Activated CD4-positive, CD25-positive, alpha-beta regulatory T cell treated with anti-CD3 and anti-CD28 coated beads, Interleukin-2, amount 50 U/mL, for 24 hours (primary cell): ENCODE results near the gene DENND1A.
A peak's percentile ranks its signal among the peaks of the same experiment; 100 is the strongest.
"Not testable (repeated sequence)": the region's sequence is repeated elsewhere in the genome, so short reads cannot be mapped to it uniquely, and the experiment has no call there.

Experiments used
- ATAC-seq, 2 donors: fragments of 150-1000 bp; cut with Tn5 transposase; one replicate each; pipeline ENCODE4 v1.10.0; 2021; ENCODE audit warnings: mild to moderate bottlenecking in 1 of 2, moderate library complexity in 1 of 2

The DENND1A gene

GRCh38 chr9:123757960-123758359 lies 172.0 kb downstream of the DENND1A start:
- no peak for ATAC-seq

- ATAC-seq, result no peak
Observed at GRCh38 chr9:123757547-123757946, 172.4 kb downstream of the DENND1A start.

DNA sequence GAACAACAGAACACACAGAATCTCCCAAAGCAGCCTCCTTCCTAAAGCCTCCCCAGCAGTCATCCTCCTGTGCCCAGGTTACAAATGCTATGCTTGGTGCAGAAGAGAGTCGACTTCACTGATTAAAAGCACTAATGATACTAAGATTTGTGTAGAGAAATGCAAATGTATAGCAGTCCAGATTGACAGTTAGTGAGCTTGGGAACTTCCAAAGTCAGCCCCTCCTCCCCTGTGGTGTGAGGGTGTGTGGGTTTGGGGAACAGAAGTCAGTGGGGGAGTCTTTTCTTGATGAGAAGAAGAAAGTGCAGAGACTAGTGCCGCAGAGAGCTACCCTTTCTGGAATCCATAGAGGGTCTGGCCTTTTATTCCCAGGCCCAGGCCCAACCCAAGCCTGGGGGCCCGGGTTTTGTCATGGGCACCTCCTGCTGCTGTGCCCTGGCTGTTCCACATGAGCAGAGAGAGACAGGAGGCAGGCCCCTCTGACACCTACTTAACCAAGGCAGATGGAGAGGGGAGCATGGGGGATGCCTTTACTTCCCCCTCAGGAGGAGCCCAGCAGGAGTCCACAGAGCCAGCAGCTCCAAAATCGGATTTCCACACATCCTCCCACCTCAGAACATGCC lies 173.3 kb downstream of the DENND1A start:
- ATAC-seq, result no peak

DNA sequence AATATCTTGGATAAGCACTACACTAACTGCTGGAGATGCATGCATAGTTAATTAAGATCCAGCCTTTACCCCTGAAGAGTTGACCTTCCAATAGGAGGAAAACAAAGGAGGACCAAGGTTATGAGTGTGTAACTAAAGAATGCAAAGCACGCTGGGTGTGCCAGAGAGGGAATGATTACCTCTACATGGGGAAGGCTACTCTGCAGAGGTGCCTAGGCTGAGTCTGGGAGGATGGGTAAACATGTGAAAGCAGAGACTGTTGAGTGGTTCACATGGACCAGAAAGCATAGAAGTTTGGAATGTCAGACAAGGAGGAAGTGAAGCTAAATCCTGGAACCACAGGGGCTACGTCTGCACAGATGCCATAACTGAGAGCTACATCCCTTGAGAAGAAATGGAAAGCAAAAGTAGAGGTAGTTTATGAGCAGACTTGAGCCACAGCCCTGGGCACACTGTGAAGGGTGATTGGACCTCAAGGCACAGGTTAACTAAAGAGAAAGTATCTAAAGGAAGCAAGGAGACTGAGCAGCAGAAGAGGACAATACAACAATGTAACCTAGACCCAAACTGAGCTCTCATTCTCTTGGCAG lies 176.2 kb downstream of the DENND1A start:
- no peak for ATAC-seq

DNA sequence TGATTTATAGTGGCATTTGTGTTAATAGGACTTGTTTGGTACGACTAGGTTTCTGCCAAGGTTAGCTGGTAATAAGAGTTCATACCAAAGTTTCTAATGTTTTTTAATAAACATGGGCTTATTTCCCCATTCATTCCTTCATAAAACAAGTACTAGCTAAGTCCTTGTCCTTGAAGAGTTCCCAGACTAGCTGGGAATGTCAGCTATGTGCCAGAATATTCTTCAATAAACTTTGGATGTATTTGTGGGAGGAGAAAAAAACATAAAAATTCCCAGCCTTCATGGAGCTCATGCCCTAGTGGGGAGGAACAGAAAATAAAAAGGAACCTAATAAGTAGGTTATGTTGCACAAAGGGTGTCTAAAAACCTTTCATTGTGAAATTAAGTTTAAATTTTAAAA lies 176.9 kb downstream of the DENND1A start:
- ATAC-seq, result no peak

DNA sequence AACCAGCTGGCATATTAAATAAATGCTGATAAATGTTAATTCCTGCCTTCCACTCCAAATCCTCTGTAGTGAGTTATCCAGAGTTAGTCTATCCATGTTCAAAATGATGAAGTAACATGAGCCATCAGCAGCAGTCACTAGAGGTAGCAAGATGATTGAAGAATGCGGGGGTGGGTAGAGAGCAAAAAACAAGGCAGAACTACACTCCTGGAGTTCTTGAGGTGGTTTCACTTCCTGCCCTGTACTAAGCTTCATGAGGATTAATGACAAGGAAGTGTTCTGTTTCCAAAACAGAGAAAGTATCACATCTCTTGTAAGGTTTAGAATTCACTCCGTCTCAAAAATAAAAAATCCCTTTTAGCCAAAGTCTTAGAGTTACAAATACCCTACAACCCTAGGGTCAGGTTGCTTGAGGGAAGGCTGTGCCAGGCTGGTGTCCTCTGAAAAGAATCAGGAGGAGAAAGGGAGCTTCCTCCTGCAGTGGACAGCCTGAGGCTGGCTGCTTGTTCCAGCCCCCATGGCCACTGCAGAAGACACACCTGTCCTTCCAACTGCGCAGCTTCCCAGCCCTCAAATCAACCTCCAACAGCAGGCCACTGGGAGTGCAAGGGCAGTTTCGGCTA lies 180.2 kb downstream of the DENND1A start:
- peak; percentile 41 to 56 for ATAC-seq

DNA sequence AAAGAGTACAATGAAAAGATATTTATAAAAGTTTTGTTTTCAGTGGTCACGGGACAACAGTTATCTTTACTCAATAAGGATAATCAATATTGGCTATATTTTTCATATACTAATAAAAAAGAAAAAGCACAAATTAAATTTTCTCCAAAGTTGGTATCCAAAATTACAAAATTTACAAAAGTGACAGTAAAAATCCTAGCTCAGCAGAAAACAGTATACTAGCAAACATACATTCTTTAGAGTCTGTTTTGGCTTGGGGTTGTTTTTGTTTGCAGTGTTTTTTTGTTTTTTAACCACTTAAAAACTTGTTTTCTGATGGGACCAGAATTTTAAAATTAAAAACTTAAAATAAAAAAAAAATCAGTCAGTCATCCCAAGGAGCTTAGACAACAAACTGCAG lies 183.2 kb downstream of the DENND1A start:
- ATAC-seq, result no peak

- no peak for ATAC-seq
Observed at GRCh38 chr9:123745933-123746332, 184.0 kb downstream of the DENND1A start.

- ATAC-seq, result no peak
Observed at GRCh38 chr9:123745451-123745850, 184.5 kb downstream of the DENND1A start.

DNA sequence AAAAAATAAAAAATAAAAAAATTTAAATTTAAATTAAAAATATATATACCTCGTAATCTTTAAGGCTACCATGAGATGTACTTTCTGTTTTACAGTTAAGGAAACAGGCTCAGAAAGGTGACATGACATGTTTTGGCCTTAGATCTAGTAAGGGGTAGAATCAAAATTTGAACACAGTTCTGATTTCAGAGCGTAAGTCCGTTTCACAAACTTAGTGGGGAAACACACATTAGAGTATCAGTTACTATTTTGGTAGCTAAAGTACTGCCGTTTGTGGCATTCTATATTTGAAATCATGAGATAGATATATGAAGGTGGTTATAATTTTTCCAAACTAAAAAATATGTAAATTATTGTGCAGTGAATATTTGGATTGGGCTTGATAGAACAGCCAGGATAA lies 186.2 kb downstream of the DENND1A start:
- no peak for ATAC-seq

- no peak for ATAC-seq
Observed at GRCh38 chr9:123742009-123742767, 187.7 kb downstream of the DENND1A start.

DNA sequence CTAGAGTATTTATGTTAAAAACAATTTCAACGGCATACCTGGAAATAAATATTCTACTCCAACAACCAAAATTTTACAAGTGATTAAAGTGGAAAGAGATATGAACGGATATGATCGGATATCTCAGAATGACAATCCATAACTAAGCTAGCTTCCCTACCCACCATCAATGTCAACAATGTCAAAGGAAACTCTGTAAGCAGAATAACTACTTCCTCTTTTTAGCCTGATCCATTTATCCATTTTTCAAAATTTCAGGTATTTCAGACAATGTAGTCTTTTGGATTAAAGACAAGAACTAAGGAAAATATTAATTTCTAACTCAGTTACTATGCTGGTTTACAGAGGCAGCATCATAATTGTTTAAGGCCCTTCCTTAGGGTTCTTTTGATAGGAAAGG lies 188.7 kb downstream of the DENND1A start:
- ATAC-seq, result no peak

- no peak for ATAC-seq
Observed at GRCh38 chr9:123739902-123740301, 190.0 kb downstream of the DENND1A start.

- no peak for ATAC-seq
Observed at GRCh38 chr9:123739387-123739786, 190.5 kb downstream of the DENND1A start.

DNA sequence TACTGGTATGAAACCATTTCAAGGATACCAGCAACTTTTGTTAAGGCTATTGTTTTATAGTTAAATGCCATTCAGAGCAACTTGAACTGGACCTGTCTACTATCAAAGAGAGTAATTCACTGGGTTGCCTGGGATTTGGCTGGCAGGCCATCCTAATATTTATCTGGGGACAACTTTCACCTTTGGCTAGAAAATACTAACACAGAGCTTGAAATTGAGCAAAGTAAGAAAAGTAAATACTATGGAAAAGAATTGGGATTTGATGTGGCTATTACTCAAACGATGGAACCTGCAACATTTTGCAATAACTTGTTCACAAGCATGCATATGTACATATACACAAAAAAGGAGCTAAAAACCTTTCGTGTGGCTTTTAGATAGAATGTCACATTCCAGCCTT lies 191.3 kb downstream of the DENND1A start:
- ATAC-seq, result no peak

- ATAC-seq, result no peak
Observed at GRCh38 chr9:123735376-123735775, 194.6 kb downstream of the DENND1A start.

DNA sequence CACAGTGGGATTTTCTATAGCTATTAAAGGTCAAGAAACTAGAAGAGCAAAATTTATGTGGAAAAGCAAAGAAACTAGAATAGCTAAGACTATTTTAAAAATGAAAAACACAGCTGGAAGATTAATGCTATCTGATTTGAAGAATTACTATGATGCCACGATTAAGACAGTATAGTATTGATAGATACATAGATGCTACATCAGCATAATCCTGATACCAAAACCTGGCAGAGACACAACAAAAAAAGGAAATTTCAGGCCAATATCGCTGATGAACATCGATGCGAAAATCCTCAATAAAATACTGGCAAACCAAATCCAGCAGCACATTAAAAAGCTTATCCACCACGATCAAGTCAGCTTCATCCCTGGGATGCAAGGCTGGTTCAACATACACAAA lies 201.4 kb downstream of the DENND1A start:
- not testable (repeated sequence) for ATAC-seq

- no peak for ATAC-seq
Observed at GRCh38 chr9:123727332-123727731, 202.6 kb downstream of the DENND1A start.

DNA sequence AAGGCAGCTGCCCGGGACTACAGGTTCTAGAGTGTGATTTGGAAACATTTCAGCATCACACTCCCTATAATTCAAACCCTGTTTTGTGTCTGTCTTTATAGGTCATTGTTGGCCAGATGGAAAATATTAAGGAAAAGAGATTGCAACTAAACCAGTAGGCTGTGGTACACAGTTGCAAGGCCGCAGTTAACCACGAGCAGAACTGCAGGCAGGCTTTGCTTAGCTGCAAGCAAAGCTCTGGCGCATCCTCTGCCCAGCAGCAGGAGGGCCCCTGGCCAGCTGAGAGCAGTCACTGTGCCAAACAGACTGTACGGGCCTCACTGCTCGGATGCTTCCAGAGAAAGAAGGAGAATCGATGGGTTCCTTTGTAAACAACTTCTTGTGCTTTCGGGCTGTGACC lies 204.5 kb downstream of the DENND1A start:
- ATAC-seq, result no peak

- no peak for ATAC-seq
Observed at GRCh38 chr9:123724211-123724796, 205.6 kb downstream of the DENND1A start.

DNA sequence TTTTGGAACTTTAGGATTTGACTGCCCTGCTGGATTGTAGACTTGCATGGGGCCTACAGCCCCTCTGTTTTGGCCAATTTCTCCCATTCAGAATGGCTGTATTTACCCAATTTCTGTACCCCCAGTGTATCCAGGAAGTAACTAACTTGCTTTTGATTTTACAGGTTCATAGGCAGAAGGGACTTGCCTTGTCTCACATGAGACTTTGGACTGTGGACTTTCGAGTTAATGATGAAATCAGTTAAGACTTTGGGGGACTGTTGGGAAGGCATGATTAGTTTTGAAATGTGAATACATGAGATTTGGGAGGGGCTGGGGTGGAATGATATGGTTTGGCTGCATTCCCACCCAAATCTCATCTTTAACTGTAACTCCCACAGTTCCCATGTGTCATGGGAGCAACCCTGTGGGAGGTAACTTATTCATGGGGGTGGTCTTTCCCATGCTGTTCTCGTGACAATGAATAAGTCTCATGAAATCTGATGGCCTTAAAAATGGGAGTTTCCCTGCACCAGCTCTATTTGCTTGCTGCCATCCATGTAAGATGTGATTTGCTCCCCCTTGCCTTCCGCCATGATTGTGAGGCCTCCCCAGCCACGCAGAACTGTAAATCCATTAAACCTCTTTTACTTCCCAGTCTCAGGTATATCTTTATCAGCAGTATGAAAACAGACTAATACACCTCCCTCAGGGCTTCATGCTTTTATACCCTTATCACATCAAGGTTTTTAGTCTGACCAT lies 206.6 kb downstream of the DENND1A start:
- no peak for ATAC-seq

DNA sequence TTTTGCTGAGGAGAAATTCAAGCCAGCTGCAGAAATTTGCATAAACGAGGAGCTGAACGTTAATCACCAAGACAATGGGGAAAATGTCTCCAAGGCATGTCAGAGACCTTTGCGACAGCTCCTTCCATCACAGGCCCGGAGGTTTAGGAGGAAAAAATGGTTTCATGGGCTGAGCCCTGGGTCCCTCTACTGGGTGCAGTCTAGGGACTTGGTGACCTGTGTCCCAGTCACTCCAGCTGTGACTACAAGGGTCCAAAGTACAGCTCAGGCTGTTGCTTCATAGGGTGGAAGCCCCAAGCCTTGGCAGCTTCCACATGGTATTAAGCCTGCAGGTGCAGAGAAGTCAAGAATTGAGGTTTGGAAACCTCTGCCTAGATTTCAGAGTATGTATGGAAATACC lies 207.5 kb downstream of the DENND1A start:
- ATAC-seq, result no peak

- ATAC-seq, result no peak
Observed at GRCh38 chr9:123718188-123718587, 211.7 kb downstream of the DENND1A start.
